H1 (cell line): Measurements from ENCODE around the gene FLT1. TPM values are rescaled to one million over a fixed set of nuclear protein-coding genes. Genes with fewer than 3 reads are reported as not detected.

ENCODE experiments used
- CHD1 ChIP-seq: IDR thresholded peaks from 2 replicates; pipeline ENCODE4 v1.6.1; 2012; ENCODE audit warnings: low read depth, low read length, improper control_type of control experiment
- CHD2 ChIP-seq: IDR thresholded peaks from 2 replicates; pipeline ENCODE4 v1.6.1; 2012; ENCODE audit warnings: low read length, improper control_type of control experiment
- EP300 ChIP-seq, 2 experiments: IDR thresholded peaks; 1 replicate in 1 of 2; 2 replicates in 1 of 2; pipeline ENCODE4 v1.6.1; 2011 to 2012; ENCODE audit warnings: low read depth in 2 of 2, low read length in 2 of 2, mild to moderate bottlenecking in 2 of 2, borderline replicate concordance in 1 of 2, inconsistent platforms in 1 of 2, moderate library complexity in 1 of 2
- JUN ChIP-seq: IDR thresholded peaks from 2 replicates; pipeline ENCODE4 v1.6.1; 2011; ENCODE audit warnings: low read depth, mild to moderate bottlenecking, improper control_type of control experiment, low read length
- MAX ChIP-seq: IDR thresholded peaks from 2 replicates; pipeline ENCODE4 v1.6.1; 2012; ENCODE audit warnings: inconsistent platforms
- YY1 ChIP-seq: IDR thresholded peaks from 2 replicates; pipeline ENCODE4 v1.6.1; 2011; ENCODE audit warnings: low read depth, mild to moderate bottlenecking, low read length
- polyA plus RNA-seq, 7 experiments: library from polyadenylated mRNA; depleted of rRNA in 3 of 7; stranded (reverse) in 5 of 7; unstranded in 2 of 7; fragments of >200 nt in 5 of 7; fragments of 200-250 nt in 2 of 7; gene quantifications; 1 replicate in 5 of 7; 2 replicates in 1 of 7; 4 replicates in 1 of 7; pipeline versions ENCODE4 v1.2.1 to v1.2.3, GENCODE V29; 2011 to 2013; ENCODE audit warnings: missing spikeins in 2 of 7, mixed read lengths in 2 of 7
- total RNA-seq: library from RNA; stranded (reverse); fragmentation: NEBNext Ultra II Directional; extraction: Animal tissue kit (Norgen Biotek cat#: 25700); gene quantifications from 2 replicates; pipeline ENCODE4 v1.2.1, GENCODE V29; 2021

The FLT1 gene
- total and polyA plus RNA-seq, 2 of the 8 experiments (the other 6 are each of a cell fraction or from before 2014, with no cell fraction given): 19.7 to 90.2 TPM

DNA sequence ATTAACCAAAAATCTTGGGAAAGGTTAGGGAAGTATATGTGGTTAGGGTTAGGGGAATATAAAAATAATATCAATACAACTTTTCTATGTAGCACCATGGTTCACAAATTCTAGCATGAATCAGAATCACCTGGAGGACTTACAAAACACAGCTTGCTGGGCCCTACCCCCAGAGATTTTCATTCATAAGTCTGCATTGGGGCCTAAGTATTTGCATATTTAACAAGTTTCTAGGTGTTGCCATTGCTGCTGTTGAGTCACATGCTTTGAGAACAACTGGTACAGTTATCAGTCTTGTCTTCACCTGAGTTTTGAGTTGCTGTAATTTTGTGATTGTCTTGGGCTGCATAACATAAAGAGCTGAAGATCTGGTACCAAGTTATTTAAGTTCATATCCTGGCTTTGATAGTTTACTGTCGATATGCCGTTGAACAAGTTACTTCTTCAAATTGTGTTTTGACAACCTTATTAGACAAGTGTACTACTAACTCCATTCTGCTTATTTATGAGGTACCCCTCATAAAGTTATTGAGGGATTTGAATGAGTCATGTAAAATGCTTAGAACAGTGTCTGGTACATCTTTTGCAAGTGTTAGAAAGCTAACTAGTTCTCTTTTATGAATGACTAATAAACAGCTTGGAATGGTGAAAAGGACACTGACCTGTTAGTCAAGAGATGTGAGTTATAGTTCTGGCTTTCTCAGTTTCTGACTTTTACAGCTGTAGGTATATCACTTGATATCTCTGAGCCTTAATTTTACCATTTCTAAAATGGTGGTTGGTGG is 223.7 kb downstream of the FLT1 start (continued):
- TF ChIP-seq JUN (no peak), YY1 (no peak), MAX (no peak), CHD1 (no peak), CHD2 (no peak), EP300 (IDR thresholded peaks at IDR 0.05; ENCODE audit: borderline replicate concordance in 1 of 2, low read depth in 2 of 2, low read length in 2 of 2) (no peak)
